Suprapubic skin (tissue), 4 donors: ENCODE measurements around the gene NUP85. TPM values are rescaled to one million over a fixed set of nuclear protein-coding genes. Genes with fewer than 3 reads are reported as not detected.

Source experiments
- DNase-seq, 2 donors: peaks; one replicate each; pipeline ENCODE4 v3.0.0-alpha.2; 2019; ENCODE audit warnings: low spot score in 2 of 2
- H3K27ac ChIP-seq: fragments of 200-600 bp; sonication (generic); one replicate; pipeline ENCODE4 v1.5.1; 2019
- H3K27me3 ChIP-seq: fragments of 200-600 bp; sonication (generic); one replicate; pipeline ENCODE4 v1.5.1; 2019
- H3K36me3 ChIP-seq: fragments of 200-600 bp; sonication (generic); one replicate; pipeline ENCODE4 v1.5.1; 2019
- H3K4me1 ChIP-seq: fragments of 200-600 bp; sonication (generic); one replicate; pipeline ENCODE4 v1.5.1; 2019
- H3K4me3 ChIP-seq: fragments of 200-600 bp; sonication (generic); one replicate; pipeline ENCODE4 v1.5.1; 2019; ENCODE audit warnings: mild to moderate bottlenecking
- H3K9me3 ChIP-seq: fragments of 200-600 bp; sonication (generic); one replicate; pipeline ENCODE4 v1.5.1; 2019
- CTCF ChIP-seq, 2 donors: fragments of 200-600 bp in 1 of 2; fragments of 450-650 bp in 1 of 2; sonication (generic) in 1 of 2; IDR thresholded peaks; one replicate each; pipeline ENCODE4 v1.5.1; 2016 to 2019; ENCODE audit warnings: antibody characterized with exemption in 2 of 2, mild to moderate bottlenecking in 1 of 2, moderate library complexity in 1 of 2
- EP300 ChIP-seq: sonication (generic); formaldehyde crosslinking; IDR thresholded peaks from one replicate; pipeline ENCODE4 v1.6.1; 2017; ENCODE audit warnings: antibody characterized with exemption
- POLR2A ChIP-seq, 2 donors: fragments of 450-650 bp; IDR thresholded peaks; one replicate each; pipeline ENCODE4 v1.6.1; 2017; ENCODE audit warnings: antibody characterized with exemption in 2 of 2, mild to moderate bottlenecking in 2 of 2, moderate library complexity in 2 of 2
- POLR2AphosphoS5 ChIP-seq, 3 donors: sonication (generic); formaldehyde crosslinking; IDR thresholded peaks; one replicate each; pipeline ENCODE4 v1.6.1; 2017; ENCODE audit warnings: antibody characterized with exemption in 3 of 3
- WGBS: methylation state at CpG from one replicate; pipeline ENCODE4 v1.1.5; 2018; 5-methylcytosine and 5-hydroxymethylcytosine counted together
- total RNA-seq, 4 donors: library from RNA; depleted of rRNA; stranded (reverse); fragments of >200 nt; gene quantifications; one replicate each; pipeline ENCODE4 v1.1.0, GENCODE V29; 2016

NUP85 gene
- total RNA-seq, 4 donors from 2014 or later = 27.3 to 71.7 (median 33.0) TPM

GRCh38 chr17:75266316-75267152 is 61.1 kb downstream of the NUP85 start:
- Histone ChIP-seq H3K36me3 (peaks cover 27% of the 10 kb centered on the region), H3K27me3 (no peaks in the 10 kb centered on the region), H3K4me1 (peaks cover 43% of the 10 kb centered on the region), H3K9me3 (no peaks in the 10 kb centered on the region), H3K4me3 (no peak overlapping the region), H3K27ac (no peak overlapping the region)
- 78% methylated on average over 13 of the region's 13 CpGs for WGBS
- no peak for TF ChIP-seq POLR2A (IDR thresholded peaks at IDR 0.05)
- no peak for DNase-seq

- peaks cover 27% of the 10 kb centered on the region for H3K36me3 ChIP-seq
- no peak for DNase-seq
- H3K4me1 ChIP-seq = peaks cover 48% of the 10 kb centered on the region
- no peak overlapping the region for H3K4me3 ChIP-seq
- H3K27me3 ChIP-seq = no peaks in the 10 kb centered on the region
- H3K27ac ChIP-seq = no peak overlapping the region
- no peaks in the 10 kb centered on the region for H3K9me3 ChIP-seq
- WGBS = 32% methylated on average over 2 of the region's 2 CpGs
- TF ChIP-seq EP300 (no peak), POLR2A (IDR thresholded peaks at IDR 0.05) (no peak), POLR2AphosphoS5 (IDR thresholded peaks at IDR 0.05) (no peak), CTCF (IDR thresholded peaks at IDR 0.05) (no peak)
Measured at GRCh38 chr17:75267153-75267410, 61.6 kb downstream of the NUP85 start.

GRCh38 chr17:75267411-75268232 is 62.1 kb downstream of the NUP85 start:
- no peaks in the 10 kb centered on the region for H3K9me3 ChIP-seq
- H3K4me3 ChIP-seq = no peak overlapping the region
- peaks cover 48% of the 10 kb centered on the region for H3K4me1 ChIP-seq
- no peak for DNase-seq
- TF ChIP-seq POLR2AphosphoS5 (IDR thresholded peaks at IDR 0.05) (no peak), EP300 (no peak), POLR2A (IDR thresholded peaks at IDR 0.05) (no peak), CTCF (IDR thresholded peaks at IDR 0.05) (no peak)
- no peaks in the 10 kb centered on the region for H3K27me3 ChIP-seq
- H3K27ac ChIP-seq = no peak overlapping the region
- H3K36me3 ChIP-seq = peaks cover 27% of the 10 kb centered on the region
- WGBS = 48% methylated on average over 8 of the region's 14 CpGs

GRCh38 chr17:75269844-75270217 is 64.4 kb downstream of the NUP85 start:
- H3K4me1 ChIP-seq = peaks cover 45% of the 10 kb centered on the region
- H3K9me3 ChIP-seq = no peaks in the 10 kb centered on the region
- peaks cover 21% of the 10 kb centered on the region for H3K36me3 ChIP-seq
- TF ChIP-seq CTCF (IDR thresholded peaks at IDR 0.05) = no peak
- TF ChIP-seq POLR2A (IDR thresholded peaks at IDR 0.05) = no peak
- no peak for TF ChIP-seq EP300
- TF ChIP-seq POLR2AphosphoS5 (IDR thresholded peaks at IDR 0.05) = no peak
- no peak for DNase-seq
- peak overlapping the region; percentile 87 for H3K4me3 ChIP-seq
- 20% methylated on average over 6 of the region's 6 CpGs for WGBS
- no peaks in the 10 kb centered on the region for H3K27me3 ChIP-seq
- H3K27ac ChIP-seq = peak overlapping the region; percentile 96

- H3K4me3 ChIP-seq = peak overlapping the region; percentile 87
- WGBS = 2% methylated on average over 20 of the region's 47 CpGs
- peaks cover 45% of the 10 kb centered on the region for H3K4me1 ChIP-seq
- no peaks in the 10 kb centered on the region for H3K9me3 ChIP-seq
- H3K27ac ChIP-seq = peak overlapping the region; percentile 96
- peak; percentile 85 to 86 for DNase-seq
- TF ChIP-seq EP300 (no peak), POLR2AphosphoS5 (IDR thresholded peaks at IDR 0.05) (no peak), CTCF (IDR thresholded peaks at IDR 0.05) (no peak), POLR2A (IDR thresholded peaks at IDR 0.05) (peak in 1 of 2 donors; percentile 47)
- no peaks in the 10 kb centered on the region for H3K27me3 ChIP-seq
- H3K36me3 ChIP-seq = peaks cover 15% of the 10 kb centered on the region
Measured at GRCh38 chr17:75270218-75270965, 64.9 kb downstream of the NUP85 start.
